K562 (cell line): Measurements from ENCODE around the gene CNTFR. TPM values are rescaled to one million over a fixed set of nuclear protein-coding genes. Genes with fewer than 3 reads are reported as not detected.

ENCODE experiments used
- BRD9 ChIP-seq: fragments of 450-650 bp; IDR thresholded peaks from 2 replicates; pipeline ENCODE4 v1.6.1; 2018; ENCODE audit warnings: low read depth; ENCODE audit not compliant: partially characterized antibody
- CBX3 ChIP-seq, 2 experiments: IDR thresholded peaks; 1 replicate in 1 of 2; 2 replicates in 1 of 2; pipeline ENCODE4 v1.6.1; 2012; ENCODE audit warnings: inconsistent platforms in 2 of 2, low read length in 2 of 2, borderline replicate concordance in 1 of 2, control low read depth in 1 of 2
- GTF2F1 ChIP-seq: IDR thresholded peaks from 2 replicates; pipeline ENCODE4 v1.6.1; 2011; ENCODE audit warnings: low read depth, low read length, improper control_type of control experiment
- LCOR ChIP-seq: sonication (generic); formaldehyde crosslinking; IDR thresholded peaks from 2 replicates; pipeline ENCODE4 v1.8.0; 2022; ENCODE audit warnings: mild to moderate bottlenecking, missing genetic modification reagents
- MYBL2 ChIP-seq, 2 experiments: fragments of 450-650 bp in 1 of 2; sonication (generic) in 1 of 2; formaldehyde crosslinking in 1 of 2; IDR thresholded peaks; 2 replicates each; pipeline versions ENCODE4 v1.6.1 to v1.8.1; 2017 to 2022; ENCODE audit warnings: borderline replicate concordance in 1 of 2, inconsistent platforms in 1 of 2, low read depth in 1 of 2, mild to moderate bottlenecking in 1 of 2, missing genetic modification reagents in 1 of 2, moderate library complexity in 1 of 2
- NCOA2 ChIP-seq, 2 experiments: fragments of 450-650 bp; IDR thresholded peaks; 2 replicates each; pipeline ENCODE4 v1.6.1; 2018; ENCODE audit warnings: mild to moderate bottlenecking in 2 of 2, moderate library complexity in 1 of 2; ENCODE audit not compliant: partially characterized antibody in 2 of 2
- SETDB1 ChIP-seq: IDR thresholded peaks from one replicate; pipeline ENCODE4 v1.6.1; 2012; ENCODE audit warnings: low read length, control low read depth, inconsistent platforms
- ZC3H11A ChIP-seq: IDR thresholded peaks from 2 replicates; pipeline ENCODE4 v1.6.1; 2012; ENCODE audit warnings: low read depth, low read length, improper control_type of control experiment
- ZNF253 ChIP-seq: fragments of 250-450 bp; sonication (Bioruptor Pico); conservative IDR thresholded peaks from 2 replicates; pipeline ENCODE4 v1.6.1; 2021; ENCODE audit warnings: mild to moderate bottlenecking
- ZNF436 ChIP-seq: fragments of 250-450, 450-650 bp; sonication (Bioruptor Pico); formaldehyde crosslinking; IDR thresholded peaks from 2 replicates; pipeline ENCODE4 v1.7.0; 2020; ENCODE audit warnings: mild to moderate bottlenecking
- polyA plus RNA-seq, 8 experiments: library from polyadenylated mRNA; depleted of rRNA in 4 of 8; stranded (reverse) in 5 of 8; unstranded in 3 of 8; fragments of >200 nt; fragmentation: Nextera tagmentation in 2 of 8; fragmentation: Illumina TruSeq in 1 of 8; extraction: Ambion mirVana in 2 of 8; extraction: Trizol in 1 of 8; gene quantifications; 2 replicates each; pipeline versions ENCODE4 v1.2.1 to v1.2.3, GENCODE V29; 2011 to 2014; ENCODE audit warnings: inconsistent platforms in 1 of 8, missing spikeins in 1 of 8
- total RNA-seq, 7 experiments: library from RNA; depleted of rRNA in 6 of 7; stranded (reverse); fragments of >200 nt in 6 of 7; fragmentation: Illumina TruSeq in 2 of 7; extraction: Trizol in 2 of 7; gene quantifications; 2 replicates each; pipeline versions ENCODE4 v1.2.1 to v1.2.3, GENCODE V29; 2011 to 2021; ENCODE audit warnings: low replicate concordance in 1 of 7
- TF ChIP-seq, protein P1 (sequence below), 2 experiments: fragments of 450-650 bp in 1 of 2; sonication (generic) in 1 of 2; formaldehyde crosslinking in 1 of 2; IDR thresholded peaks; 2 replicates each; pipeline versions ENCODE4 v1.7.1 to v1.9.0; 2016 to 2022; ENCODE audit warnings: inconsistent platforms in 1 of 2, mild to moderate bottlenecking in 1 of 2, missing genetic modification reagents in 1 of 2
- TF ChIP-seq, protein P2 (sequence below): fragments of 250-450 bp; sonication (Bioruptor Pico); IDR thresholded peaks from 2 replicates; pipeline ENCODE4 v1.8.0; 2022; ENCODE audit warnings: moderate library complexity, mild to moderate bottlenecking, inconsistent platforms
- TF ChIP-seq, protein P3 (sequence below): IDR thresholded peaks from 2 replicates; pipeline ENCODE4 v1.6.1; 2012; ENCODE audit warnings: low read depth, low read length, improper control_type of control experiment, borderline replicate concordance

The CNTFR gene
- total and polyA plus RNA-seq, 9 of the 15 experiments (the other 6 are each of a cell fraction or from before 2014, with no cell fraction given): not detected

DNA sequence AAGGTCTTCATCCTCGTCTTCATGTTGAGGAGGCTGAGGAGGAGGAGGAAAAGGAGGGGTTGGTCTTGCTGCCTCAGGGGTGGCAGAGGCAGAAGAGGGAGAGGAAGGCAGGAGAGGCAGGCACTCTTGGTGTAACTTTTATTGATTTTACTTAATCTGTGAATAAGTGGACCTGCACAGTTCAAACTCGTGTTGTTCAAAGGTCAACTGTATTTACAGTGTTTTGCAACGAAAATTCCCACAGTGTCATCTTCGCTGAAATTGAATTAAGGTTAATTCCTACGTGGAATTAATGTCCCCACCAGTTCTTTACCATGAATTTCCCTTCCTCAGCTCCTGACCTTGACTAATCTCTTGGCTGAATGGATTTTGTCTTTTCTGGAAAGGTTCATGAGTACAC lies 45.5 kb downstream of the CNTFR start (continued):
- TF ChIP-seq, protein P1, sequence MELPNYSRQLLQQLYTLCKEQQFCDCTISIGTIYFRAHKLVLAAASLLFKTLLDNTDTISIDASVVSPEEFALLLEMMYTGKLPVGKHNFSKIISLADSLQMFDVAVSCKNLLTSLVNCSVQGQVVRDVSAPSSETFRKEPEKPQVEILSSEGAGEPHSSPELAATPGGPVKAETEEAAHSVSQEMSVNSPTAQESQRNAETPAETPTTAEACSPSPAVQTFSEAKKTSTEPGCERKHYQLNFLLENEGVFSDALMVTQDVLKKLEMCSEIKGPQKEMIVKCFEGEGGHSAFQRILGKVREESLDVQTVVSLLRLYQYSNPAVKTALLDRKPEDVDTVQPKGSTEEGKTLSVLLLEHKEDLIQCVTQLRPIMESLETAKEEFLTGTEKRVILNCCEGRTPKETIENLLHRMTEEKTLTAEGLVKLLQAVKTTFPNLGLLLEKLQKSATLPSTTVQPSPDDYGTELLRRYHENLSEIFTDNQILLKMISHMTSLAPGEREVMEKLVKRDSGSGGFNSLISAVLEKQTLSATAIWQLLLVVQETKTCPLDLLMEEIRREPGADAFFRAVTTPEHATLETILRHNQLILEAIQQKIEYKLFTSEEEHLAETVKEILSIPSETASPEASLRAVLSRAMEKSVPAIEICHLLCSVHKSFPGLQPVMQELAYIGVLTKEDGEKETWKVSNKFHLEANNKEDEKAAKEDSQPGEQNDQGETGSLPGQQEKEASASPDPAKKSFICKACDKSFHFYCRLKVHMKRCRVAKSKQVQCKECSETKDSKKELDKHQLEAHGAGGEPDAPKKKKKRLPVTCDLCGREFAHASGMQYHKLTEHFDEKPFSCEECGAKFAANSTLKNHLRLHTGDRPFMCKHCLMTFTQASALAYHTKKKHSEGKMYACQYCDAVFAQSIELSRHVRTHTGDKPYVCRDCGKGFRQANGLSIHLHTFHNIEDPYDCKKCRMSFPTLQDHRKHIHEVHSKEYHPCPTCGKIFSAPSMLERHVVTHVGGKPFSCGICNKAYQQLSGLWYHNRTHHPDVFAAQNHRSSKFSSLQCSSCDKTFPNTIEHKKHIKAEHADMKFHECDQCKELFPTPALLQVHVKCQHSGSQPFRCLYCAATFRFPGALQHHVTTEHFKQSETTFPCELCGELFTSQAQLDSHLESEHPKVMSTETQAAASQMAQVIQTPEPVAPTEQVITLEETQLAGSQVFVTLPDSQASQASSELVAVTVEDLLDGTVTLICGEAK (IDR thresholded peaks at IDR 0.05): no peak
- TF ChIP-seq, protein P1 (CRISPR knock-in tag; IDR thresholded peaks at IDR 0.05): no peak
- TF ChIP-seq GTF2F1: no peak
- no peak for TF ChIP-seq ZC3H11A
- no peak for TF ChIP-seq SETDB1
- no peak for TF ChIP-seq ZNF436 (CRISPR knock-in tag)
- no peak for TF ChIP-seq LCOR (CRISPR knock-in tag)
- no peak for TF ChIP-seq CBX3 (IDR thresholded peaks at IDR 0.05; ENCODE audit: borderline replicate concordance in 1 of 2, low read length in 2 of 2)
- no peak for TF ChIP-seq NCOA2 (IDR thresholded peaks at IDR 0.05; ENCODE audit: partially characterized antibody in 2 of 2)
- no peak for TF ChIP-seq BRD9
- TF ChIP-seq, protein P2, sequence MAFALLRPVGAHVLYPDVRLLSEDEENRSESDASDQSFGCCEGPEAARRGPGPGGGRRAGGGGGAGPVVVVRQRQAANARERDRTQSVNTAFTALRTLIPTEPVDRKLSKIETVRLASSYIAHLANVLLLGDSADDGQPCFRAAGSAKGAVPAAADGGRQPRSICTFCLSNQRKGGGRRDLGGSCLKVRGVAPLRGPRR (CRISPR knock-in tag): no peak
- no peak for TF ChIP-seq ZNF253 (CRISPR knock-in tag)
- TF ChIP-seq, protein P3, sequence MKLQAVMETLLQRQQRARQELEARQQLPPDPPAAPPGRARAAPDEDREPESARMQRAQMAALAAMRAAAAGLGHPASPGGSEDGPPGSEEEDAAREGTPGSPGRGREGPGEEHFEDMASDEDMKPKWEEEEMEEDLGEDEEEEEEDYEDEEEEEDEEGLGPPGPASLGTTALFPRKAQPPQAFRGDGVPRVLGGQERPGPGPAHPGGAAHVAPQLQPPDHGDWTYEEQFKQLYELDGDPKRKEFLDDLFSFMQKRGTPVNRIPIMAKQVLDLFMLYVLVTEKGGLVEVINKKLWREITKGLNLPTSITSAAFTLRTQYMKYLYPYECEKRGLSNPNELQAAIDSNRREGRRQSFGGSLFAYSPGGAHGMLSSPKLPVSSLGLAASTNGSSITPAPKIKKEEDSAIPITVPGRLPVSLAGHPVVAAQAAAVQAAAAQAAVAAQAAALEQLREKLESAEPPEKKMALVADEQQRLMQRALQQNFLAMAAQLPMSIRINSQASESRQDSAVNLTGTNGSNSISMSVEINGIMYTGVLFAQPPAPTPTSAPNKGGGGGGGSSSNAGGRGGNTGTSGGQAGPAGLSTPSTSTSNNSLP: no peak
- TF ChIP-seq MYBL2 (IDR thresholded peaks at IDR 0.05; ENCODE audit: low read depth): no peak
- TF ChIP-seq MYBL2 (CRISPR knock-in tag; IDR thresholded peaks at IDR 0.05; ENCODE audit: borderline replicate concordance): no peak
- TF ChIP-seq, all 486 proteins: peak for 0
